ENCODE results near the gene SNCB. TPM values are rescaled to one million over a fixed set of nuclear protein-coding genes. Genes with fewer than 3 reads are reported as not detected.

Gene SNCB
- total and polyA plus RNA-seq, 2 of the 13 experiments (the other 11 are each of a cell fraction or from before 2014, with no cell fraction given): not detected

DNA sequence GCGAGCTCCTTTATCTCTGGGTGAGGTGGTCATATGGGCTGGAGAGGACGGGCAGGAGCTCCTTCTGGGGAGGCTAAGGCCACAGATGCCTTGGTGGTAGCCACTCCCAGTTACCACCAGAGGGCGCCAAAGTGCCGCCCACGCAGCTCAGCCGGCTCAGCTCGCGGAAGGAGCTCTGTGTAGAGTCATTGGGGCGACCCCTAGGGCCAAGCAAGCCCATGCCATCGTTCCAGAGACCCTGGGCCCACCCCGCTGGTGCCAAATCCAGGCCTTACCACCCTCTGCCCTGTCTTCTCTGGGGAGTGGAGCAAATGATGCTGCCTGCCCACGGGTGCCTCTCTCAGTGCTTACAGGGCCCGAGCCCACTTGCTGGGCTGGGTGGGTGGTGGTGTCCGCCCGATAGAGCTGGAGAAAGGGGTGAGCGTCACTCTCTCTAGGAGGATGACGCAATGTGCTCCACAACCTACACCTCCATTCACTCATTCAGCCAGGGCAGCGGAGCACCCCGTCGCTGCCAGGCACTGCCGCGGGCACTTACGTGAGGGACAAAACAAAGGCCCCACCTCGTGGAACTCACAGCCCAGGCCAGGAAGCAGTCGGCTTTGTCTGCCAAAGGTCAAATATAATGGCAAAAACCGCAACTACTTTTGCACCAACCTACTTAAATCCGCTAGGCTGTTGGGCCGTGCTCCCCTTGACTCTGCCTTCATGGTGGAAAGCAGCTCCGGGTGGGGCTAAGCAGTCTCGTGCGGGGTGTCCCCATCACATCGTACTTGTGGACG, 30.7 kb upstream of the SNCB start (continued):
- 0 out of 2 replicates have a peak, but pooled peaks have one; percentile 44 for TF ChIP-seq YEATS2 (CRISPR knock-in tag; IDR thresholded peaks at IDR 0.05; ENCODE audit: borderline replicate concordance)
- TF ChIP-seq, protein P1, sequence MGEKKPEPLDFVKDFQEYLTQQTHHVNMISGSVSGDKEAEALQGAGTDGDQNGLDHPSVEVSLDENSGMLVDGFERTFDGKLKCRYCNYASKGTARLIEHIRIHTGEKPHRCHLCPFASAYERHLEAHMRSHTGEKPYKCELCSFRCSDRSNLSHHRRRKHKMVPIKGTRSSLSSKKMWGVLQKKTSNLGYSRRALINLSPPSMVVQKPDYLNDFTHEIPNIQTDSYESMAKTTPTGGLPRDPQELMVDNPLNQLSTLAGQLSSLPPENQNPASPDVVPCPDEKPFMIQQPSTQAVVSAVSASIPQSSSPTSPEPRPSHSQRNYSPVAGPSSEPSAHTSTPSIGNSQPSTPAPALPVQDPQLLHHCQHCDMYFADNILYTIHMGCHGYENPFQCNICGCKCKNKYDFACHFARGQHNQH (CRISPR knock-in tag; IDR thresholded peaks at IDR 0.05): 0 out of 2 replicates have a peak, but pooled peaks have one; percentile 44
- no peak for TF ChIP-seq NFE2L1 (CRISPR knock-in tag; IDR thresholded peaks at IDR 0.05; ENCODE audit: borderline replicate concordance)
- peak; percentile 46; the same call in 1 of the 2 replicates for TF ChIP-seq SALL1 (CRISPR knock-in tag; IDR thresholded peaks at IDR 0.05)
- peak; percentile 52; the same call in 1 of the 2 replicates for TF ChIP-seq PITX1 (CRISPR knock-in tag; IDR thresholded peaks at IDR 0.05)
- peak; percentile 38; the same call in 1 of the 2 replicates for TF ChIP-seq SMC3 (IDR thresholded peaks at IDR 0.05; ENCODE audit: low read length)
- TF ChIP-seq TEAD3 (CRISPR knock-in tag; optimal IDR thresholded peaks at IDR 0.05; ENCODE audit: borderline replicate concordance): peak; percentile 30
- peak; percentile 28; the same call in 1 of the 2 replicates for TF ChIP-seq RXRA (CRISPR knock-in tag; IDR thresholded peaks at IDR 0.05)
- TF ChIP-seq NFKBIZ (CRISPR knock-in tag; IDR thresholded peaks at IDR 0.05): 0 out of 2 replicates have a peak, but pooled peaks have one; percentile 28
- TF ChIP-seq ZNF746 (CRISPR knock-in tag; IDR thresholded peaks at IDR 0.05): no peak
- no peak for TF ChIP-seq SOX13 (IDR thresholded peaks at IDR 0.05)
- TF ChIP-seq SOX13 (CRISPR knock-in tag; conservative IDR thresholded peaks at IDR 0.05 in 1 of 2, IDR thresholded peaks at IDR 0.05 in 1 of 2): peak in 1 of 2 experiments; percentile 12; a peak in 1 of 4 replicates
- TF ChIP-seq, protein P2, sequence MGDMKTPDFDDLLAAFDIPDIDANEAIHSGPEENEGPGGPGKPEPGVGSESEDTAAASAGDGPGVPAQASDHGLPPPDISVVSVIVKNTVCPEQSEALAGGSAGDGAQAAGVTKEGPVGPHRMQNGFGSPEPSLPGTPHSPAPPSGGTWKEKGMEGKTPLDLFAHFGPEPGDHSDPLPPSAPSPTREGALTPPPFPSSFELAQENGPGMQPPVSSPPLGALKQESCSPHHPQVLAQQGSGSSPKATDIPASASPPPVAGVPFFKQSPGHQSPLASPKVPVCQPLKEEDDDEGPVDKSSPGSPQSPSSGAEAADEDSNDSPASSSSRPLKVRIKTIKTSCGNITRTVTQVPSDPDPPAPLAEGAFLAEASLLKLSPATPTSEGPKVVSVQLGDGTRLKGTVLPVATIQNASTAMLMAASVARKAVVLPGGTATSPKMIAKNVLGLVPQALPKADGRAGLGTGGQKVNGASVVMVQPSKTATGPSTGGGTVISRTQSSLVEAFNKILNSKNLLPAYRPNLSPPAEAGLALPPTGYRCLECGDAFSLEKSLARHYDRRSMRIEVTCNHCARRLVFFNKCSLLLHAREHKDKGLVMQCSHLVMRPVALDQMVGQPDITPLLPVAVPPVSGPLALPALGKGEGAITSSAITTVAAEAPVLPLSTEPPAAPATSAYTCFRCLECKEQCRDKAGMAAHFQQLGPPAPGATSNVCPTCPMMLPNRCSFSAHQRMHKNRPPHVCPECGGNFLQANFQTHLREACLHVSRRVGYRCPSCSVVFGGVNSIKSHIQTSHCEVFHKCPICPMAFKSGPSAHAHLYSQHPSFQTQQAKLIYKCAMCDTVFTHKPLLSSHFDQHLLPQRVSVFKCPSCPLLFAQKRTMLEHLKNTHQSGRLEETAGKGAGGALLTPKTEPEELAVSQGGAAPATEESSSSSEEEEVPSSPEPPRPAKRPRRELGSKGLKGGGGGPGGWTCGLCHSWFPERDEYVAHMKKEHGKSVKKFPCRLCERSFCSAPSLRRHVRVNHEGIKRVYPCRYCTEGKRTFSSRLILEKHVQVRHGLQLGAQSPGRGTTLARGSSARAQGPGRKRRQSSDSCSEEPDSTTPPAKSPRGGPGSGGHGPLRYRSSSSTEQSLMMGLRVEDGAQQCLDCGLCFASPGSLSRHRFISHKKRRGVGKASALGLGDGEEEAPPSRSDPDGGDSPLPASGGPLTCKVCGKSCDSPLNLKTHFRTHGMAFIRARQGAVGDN (CRISPR knock-in tag; IDR thresholded peaks at IDR 0.05): peak; percentile 44
- TF ChIP-seq ZNF10 (CRISPR knock-in tag; IDR thresholded peaks at IDR 0.05; ENCODE audit: borderline replicate concordance, low read depth): no peak
